ENCODE results near the gene UBE2K.

GRCh38 chr4:39763714-39764572, 66.0 kb downstream of the UBE2K start:
- TF ChIP-seq CTCF (IDR thresholded peaks at IDR 0.05) (no peak), POLR2A (IDR thresholded peaks at IDR 0.05) (no peak)

Data from Peyer's patch (tissue), 4 donors.